SK-N-SH (cell line): ENCODE measurements around the gene ZNF516. TPM values are rescaled to one million over a fixed set of nuclear protein-coding genes. Genes with fewer than 3 reads are reported as not detected.

ENCODE experiments used
- CTCF ChIA-PET: fragments of 300-600, 350-600 bp; formaldehyde crosslinking; extraction: SDS; loops from one replicate; lab custom pipeline; 2021; lab: Yijun Ruan, JAX
- POLR2A ChIA-PET: fragments of 350-600 bp; sonication (Branson Sonifier 250); formaldehyde crosslinking; extraction: SDS; loops from one replicate; lab custom pipeline; 2020; ENCODE audit warnings: antibody characterized with exemption, inconsistent platforms; lab: Yijun Ruan, JAX
- DNase-seq: peaks from one replicate; pipeline ENCODE4 v3.0.0; 2012
- H2AFZ ChIP-seq: fragments of 200-600 bp; sonication (generic); 2 replicates; pipeline ENCODE4 v1.8.1; 2016; ENCODE audit warnings: antibody characterized with exemption, mild to moderate bottlenecking, low read depth
- H3F3A ChIP-seq: fragments of 200-600 bp; sonication (generic); replicated peaks from 2 replicates; pipeline ENCODE3; 2016; ENCODE audit warnings: antibody characterized with exemption, mild to moderate bottlenecking; ENCODE audit not compliant: insufficient read depth
- H3K27ac ChIP-seq, 2 experiments: fragments of 200-500 bp in 1 of 2; fragments of 200-600 bp in 1 of 2; sonication (Bioruptor generic) in 1 of 2; sonication (generic), shearing (Covaris generic) in 1 of 2; 2 replicates each; pipeline versions ENCODE4 v1.5.1 to v1.6.1; 2014 to 2016; ENCODE audit warnings: low read depth in 2 of 2, inconsistent platforms in 1 of 2, low read length in 1 of 2, mild to moderate bottlenecking in 1 of 2, mixed read lengths in 1 of 2
- H3K27me3 ChIP-seq: fragments of 200-600 bp; sonication (generic), shearing (Covaris generic); 2 replicates; pipeline ENCODE4 v1.6.1; 2016; ENCODE audit warnings: mixed run types; ENCODE audit not compliant: insufficient read depth
- H3K36me3 ChIP-seq, 2 experiments: fragments of 200-500 bp in 1 of 2; fragments of 200-600 bp in 1 of 2; sonication (Bioruptor generic) in 1 of 2; sonication (generic) in 1 of 2; replicated peaks in 1 of 2; 2 replicates each; pipeline versions ENCODE3 to v1.5.1; 2014 to 2016; ENCODE audit warnings: low read length in 1 of 2, mild to moderate bottlenecking in 1 of 2; ENCODE audit not compliant: insufficient read depth in 2 of 2, control insufficient read depth in 1 of 2
- H3K4me1 ChIP-seq, 2 experiments: fragments of 200-500 bp in 1 of 2; fragments of 200-600 bp in 1 of 2; sonication (Bioruptor generic) in 1 of 2; sonication (generic), shearing (Covaris generic) in 1 of 2; 2 replicates each; pipeline versions ENCODE4 v1.5.1 to v1.6.1; 2014 to 2016; ENCODE audit warnings: low read depth in 1 of 2, low read length in 1 of 2, mixed run types in 1 of 2; ENCODE audit not compliant: insufficient read depth in 2 of 2, control insufficient read depth in 1 of 2
- H3K4me2 ChIP-seq: fragments of 200-600 bp; sonication (generic), shearing (Covaris generic); 2 replicates; pipeline ENCODE4 v1.6.1; 2017; ENCODE audit warnings: mixed run types
- H3K4me3 ChIP-seq, 2 experiments: fragments of 200-500 bp in 1 of 2; fragments of 200-600 bp in 1 of 2; sonication (Bioruptor generic) in 1 of 2; sonication (generic), shearing (Covaris generic) in 1 of 2; 2 replicates each; pipeline versions ENCODE4 v1.5.1 to v1.8.1; 2014 to 2016; ENCODE audit warnings: low read depth in 2 of 2, inconsistent platforms in 1 of 2, low read length in 1 of 2, mild to moderate bottlenecking in 1 of 2, mixed read lengths in 1 of 2, moderate library complexity in 1 of 2
- H3K79me2 ChIP-seq: fragments of 200-600 bp; sonication (generic); 2 replicates; pipeline ENCODE4 v1.8.1; 2017; ENCODE audit warnings: mild to moderate bottlenecking; ENCODE audit not compliant: insufficient read depth
- H3K9ac ChIP-seq: fragments of 200-600 bp; sonication (generic); 2 replicates; pipeline ENCODE4 v1.6.1; 2017; ENCODE audit warnings: mixed run types
- H3K9me2 ChIP-seq: fragments of 200-600 bp; sonication (generic); 2 replicates; pipeline ENCODE4 v1.6.1; 2017; ENCODE audit warnings: mixed run types
- H3K9me3 ChIP-seq: fragments of 200-600 bp; sonication (generic); 2 replicates; pipeline ENCODE4 v1.6.1; 2017; ENCODE audit warnings: mixed run types, mild to moderate bottlenecking, moderate library complexity
- H4K20me1 ChIP-seq: fragments of 200-600 bp; sonication (generic); 2 replicates; pipeline ENCODE4 v1.6.1; 2017; ENCODE audit warnings: mild to moderate bottlenecking, mixed run types; ENCODE audit not compliant: insufficient read depth
- EP300 ChIP-seq, 2 experiments: IDR thresholded peaks; 2 replicates each; pipeline versions ENCODE4 v1.4.0 to v1.6.1; 2012; ENCODE audit warnings: borderline replicate concordance in 1 of 2, low read depth in 1 of 2, low read length in 1 of 2
- MXI1 ChIP-seq: IDR thresholded peaks from 2 replicates; pipeline ENCODE4 v1.6.1; 2012; ENCODE audit warnings: mild to moderate bottlenecking, low read depth, low read length, improper control_type of control experiment
- NRF1 ChIP-seq: IDR thresholded peaks from 2 replicates; pipeline ENCODE4 v1.6.1; 2012; ENCODE audit warnings: low read depth, mild to moderate bottlenecking, low read length
- POLR2AphosphoS5 ChIP-seq: IDR thresholded peaks from 2 replicates; pipeline ENCODE4 v1.6.1; 2012; ENCODE audit warnings: low read depth, low read length
- SMC3 ChIP-seq: IDR thresholded peaks from 2 replicates; pipeline ENCODE4 v1.6.1; 2012; ENCODE audit warnings: low read depth, low read length, improper control_type of control experiment
- TEAD4 ChIP-seq: IDR thresholded peaks from 2 replicates; pipeline ENCODE4 v1.4.0; 2012; ENCODE audit warnings: mild to moderate bottlenecking, borderline replicate concordance; ENCODE audit not compliant: insufficient read depth
- YY1 ChIP-seq: IDR thresholded peaks from 2 replicates; pipeline ENCODE4 v1.4.0; 2012; ENCODE audit warnings: low read depth, mild to moderate bottlenecking
- WGBS: methylation state at CpG from one replicate; pipeline ENCODE4 v1.1.6; 2017; ENCODE audit warnings: low lambda C conversion rate; 5-methylcytosine and 5-hydroxymethylcytosine counted together
- polyA plus RNA-seq, 3 experiments: library from polyadenylated mRNA; depleted of rRNA; stranded (reverse); fragments of >200 nt; gene quantifications; 2 replicates each; pipeline ENCODE4 v1.2.3, GENCODE V29; 2012
- TF ChIP-seq, protein P1 (sequence below): IDR thresholded peaks from 2 replicates; pipeline ENCODE4 v1.4.0; 2012; ENCODE audit warnings: low read depth, borderline replicate concordance

Gene ZNF516
- polyA plus RNA-seq, 1 of the 3 experiments (the other 2 are of a cell fraction): 4.4 TPM

GRCh38 chr18:76446321-76447257 lies 48.5 kb downstream of the ZNF516 start:
- no peaks in the 10 kb centered on the region for H3K27me3 ChIP-seq
- POLR2A ChIA-PET: no interaction called here
- TF ChIP-seq MXI1 (no peak), POLR2AphosphoS5 (no peak), EP300 (IDR thresholded peaks at IDR 0.05; ENCODE audit: borderline replicate concordance in 1 of 2, low read depth in 1 of 2, low read length in 1 of 2) (no peak), YY1 (no peak), NRF1 (no peak)
- TF ChIP-seq, protein P1, sequence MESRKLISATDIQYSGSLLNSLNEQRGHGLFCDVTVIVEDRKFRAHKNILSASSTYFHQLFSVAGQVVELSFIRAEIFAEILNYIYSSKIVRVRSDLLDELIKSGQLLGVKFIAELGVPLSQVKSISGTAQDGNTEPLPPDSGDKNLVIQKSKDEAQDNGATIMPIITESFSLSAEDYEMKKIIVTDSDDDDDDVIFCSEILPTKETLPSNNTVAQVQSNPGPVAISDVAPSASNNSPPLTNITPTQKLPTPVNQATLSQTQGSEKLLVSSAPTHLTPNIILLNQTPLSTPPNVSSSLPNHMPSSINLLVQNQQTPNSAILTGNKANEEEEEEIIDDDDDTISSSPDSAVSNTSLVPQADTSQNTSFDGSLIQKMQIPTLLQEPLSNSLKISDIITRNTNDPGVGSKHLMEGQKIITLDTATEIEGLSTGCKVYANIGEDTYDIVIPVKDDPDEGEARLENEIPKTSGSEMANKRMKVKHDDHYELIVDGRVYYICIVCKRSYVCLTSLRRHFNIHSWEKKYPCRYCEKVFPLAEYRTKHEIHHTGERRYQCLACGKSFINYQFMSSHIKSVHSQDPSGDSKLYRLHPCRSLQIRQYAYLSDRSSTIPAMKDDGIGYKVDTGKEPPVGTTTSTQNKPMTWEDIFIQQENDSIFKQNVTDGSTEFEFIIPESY: no peak
- TF ChIP-seq, all 33 proteins: peak for 0
- Histone ChIP-seq H3K4me3 (no peak overlapping the region), H3K36me3 (no peaks in the 10 kb centered on the region), H4K20me1 (0 out of 2 replicates have a peak, but pooled peaks cover 6% of the 10 kb centered on the region), H3K9ac (no peak overlapping the region; the same call in 1 of the 2 replicates), H3K9me3 (no peaks in the 10 kb centered on the region), H3F3A (peaks cover 5% of the 10 kb centered on the region), H2AFZ (no peak overlapping the region), H3K4me2 (peak overlapping the region; percentile 25; the same call in 1 of the 2 replicates), H3K79me2 (peaks cover 42% of the 10 kb centered on the region), H3K9me2 (no peaks in the 10 kb centered on the region), H3K4me1 (peaks cover 16 to 52% of the 10 kb centered on the region in 2 experiments; a peak in 3 of 4 replicates), H3K27ac (peak overlapping the region in 1 of 2 experiments; percentile 39; a peak in 1 of 4 replicates)
- CTCF ChIA-PET: interaction anchor here (1.4 kb wide), 1 partner anchor 47 kb away, joined by 4 read pairs; no protein-coding TSS in a partner anchor
- WGBS: 80% methylated on average over 11 of the region's 20 CpGs
- DNase-seq: no peak

DNA sequence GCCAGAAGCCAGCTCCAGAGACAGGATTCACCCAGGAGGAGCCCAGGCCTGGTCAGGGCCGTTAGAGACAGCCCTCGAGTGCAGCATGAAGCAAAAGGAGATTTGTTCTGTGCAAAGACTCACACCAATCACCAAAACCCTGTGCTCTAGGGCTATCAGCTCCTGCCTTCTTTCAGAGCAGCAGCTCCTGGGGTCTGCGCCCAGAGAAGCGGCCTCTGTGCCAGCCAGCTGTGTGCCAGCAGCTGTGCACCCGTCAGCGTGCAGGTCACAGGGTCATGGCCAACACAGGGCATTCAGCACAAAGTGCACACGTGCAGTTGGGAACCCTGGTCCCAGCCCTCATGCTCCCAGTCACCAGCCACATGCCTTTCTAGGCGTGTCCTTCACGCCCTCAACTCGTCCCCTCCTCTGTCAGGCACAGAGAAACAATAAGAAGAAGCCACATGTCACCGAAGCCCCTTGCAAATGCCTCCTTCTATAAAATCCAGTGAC lies 49.3 kb downstream of the ZNF516 start:
- CTCF ChIA-PET: interaction anchor here (1.4 kb wide), 1 partner anchor 46 kb away, joined by 4 read pairs; no protein-coding TSS in a partner anchor
- Histone ChIP-seq H3K27me3 (no peaks in the 10 kb centered on the region), H2AFZ (no peak overlapping the region), H4K20me1 (0 out of 2 replicates have a peak, but pooled peaks cover 6% of the 10 kb centered on the region), H3K9me2 (no peaks in the 10 kb centered on the region), H3K4me2 (peak overlapping the region; percentile 25), H3K4me3 (no peak overlapping the region), H3F3A (peaks cover 5% of the 10 kb centered on the region), H3K9me3 (no peaks in the 10 kb centered on the region)
- TF ChIP-seq TEAD4: no peak
- no peak for TF ChIP-seq SMC3
- TF ChIP-seq, all 33 proteins: peak for 0
- whole genome bisulfite sequencing: 74% methylated on average over 8 of the region's 11 CpGs
- Histone ChIP-seq H3K79me2 (peaks cover 42% of the 10 kb centered on the region), H3K36me3 (no peaks in the 10 kb centered on the region), H3K27ac (peak overlapping the region; percentile 39 to 52), H3K9ac (peak overlapping the region; percentile 21; the same call in 1 of the 2 replicates), H3K4me1 (peaks cover 14 to 48% of the 10 kb centered on the region in 2 experiments; a peak in 3 of 4 replicates)
- peak; percentile 56 for DNase-seq
- POLR2A ChIA-PET: no interaction called here
